ENCODE measurements around the gene ASZ1. TPM values are rescaled to one million over a fixed set of nuclear protein-coding genes. Genes with fewer than 3 reads are reported as not detected.
A peak's percentile ranks its signal among the peaks of the same experiment; 100 is the strongest.

ASZ1 gene
- total RNA-seq, 1 experiment from 2014 or later, result not detected

DNA sequence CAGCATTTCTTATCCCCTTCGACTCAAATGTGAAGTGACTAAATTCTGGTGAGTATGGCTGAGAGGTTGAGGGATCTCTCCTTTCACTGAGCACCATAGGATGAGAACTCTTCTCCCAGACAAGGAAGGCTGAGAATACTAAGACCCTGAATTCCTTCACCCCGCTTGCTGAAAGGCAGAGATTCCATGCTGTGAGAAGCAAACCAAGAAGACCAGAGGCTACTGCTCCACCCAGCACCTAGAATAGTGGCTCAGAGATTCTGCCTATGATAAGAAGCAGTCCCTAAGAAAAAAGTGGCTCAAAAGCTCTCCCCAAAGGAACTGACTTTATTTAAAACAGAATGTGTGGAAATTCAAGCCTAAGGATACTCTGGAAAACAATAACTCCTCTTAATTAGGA, 77.7 kb downstream of the ASZ1 start:
- peak; percentile 46 for ATAC-seq
- no peaks in the 10 kb centered on the region for H3K79me2 ChIP-seq (ENCODE audit: insufficient read depth, low read length)
- intact Hi-C loops (cut with micrococcal nuclease), result no loop called here

More for the DNA sequence above, 77.7 kb downstream of the ASZ1 start:
- no peak for DNase-seq (ENCODE audit: low read depth, low spot score)
- 0 out of 2 replicates have a peak overlapping the region, but pooled peaks have one; percentile 3 for H3K4me2 ChIP-seq (ENCODE audit: low read length)
- H3K27ac ChIP-seq (ENCODE audit: low read depth, low read length), result no peak overlapping the region
- no peak overlapping the region for H3K9ac ChIP-seq (ENCODE audit: low read length)
- POLR2A ChIA-PET, result no interaction called here
- H3K9me2 ChIP-seq (ENCODE audit: insufficient read depth), result no peaks in the 10 kb centered on the region
- H3K4me1 ChIP-seq (ENCODE audit: control insufficient read depth in 1 of 2, insufficient read depth in 2 of 2, low read length in 2 of 2), result peaks cover 2 to 11% of the 10 kb centered on the region in 2 experiments; a peak in 2 of 4 replicates
- TF ChIP-seq SP1 (IDR thresholded peaks at IDR 0.05; ENCODE audit: low read depth) (no peak), SIN3A (IDR thresholded peaks at IDR 0.05; ENCODE audit: low read depth) (no peak), FOSL1 (IDR thresholded peaks at IDR 0.05; ENCODE audit: low read depth) (no peak), ZFX (IDR thresholded peaks at IDR 0.05) (no peak), ZNF274 (IDR thresholded peaks at IDR 0.05; ENCODE audit: low read depth, low read length) (no peak), POLR2A (IDR thresholded peaks at IDR 0.05; ENCODE audit: borderline replicate concordance, extremely low read depth, insufficient read depth, insufficient read length) (no peak), CTCF (IDR thresholded peaks at IDR 0.05 in 2 of 3, conservative IDR thresholded peaks at IDR 0.05 in 1 of 3; ENCODE audit: borderline replicate concordance in 1 of 3, insufficient read depth in 1 of 3, low read depth in 2 of 3, low read length in 2 of 3) (no peak), ELF1 (IDR thresholded peaks at IDR 0.05; ENCODE audit: borderline replicate concordance, low read depth) (no peak), EGR1 (IDR thresholded peaks at IDR 0.05; ENCODE audit: low read depth) (no peak), YY1 (IDR thresholded peaks at IDR 0.05; ENCODE audit: extremely low read depth, insufficient replicate concordance, low read depth, low read length) (no peak), CBX3 (IDR thresholded peaks at IDR 0.05; ENCODE audit: low read depth) (no peak), EZH2 (IDR thresholded peaks at IDR 0.05) (no peak), ZBTB33 (IDR thresholded peaks at IDR 0.05; ENCODE audit: extremely low read depth, insufficient replicate concordance, low read length) (no peak)
- TF ChIP-seq, protein P1, sequence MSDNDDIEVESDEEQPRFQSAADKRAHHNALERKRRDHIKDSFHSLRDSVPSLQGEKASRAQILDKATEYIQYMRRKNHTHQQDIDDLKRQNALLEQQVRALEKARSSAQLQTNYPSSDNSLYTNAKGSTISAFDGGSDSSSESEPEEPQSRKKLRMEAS (IDR thresholded peaks at IDR 0.05), result no peak
- no peaks in the 10 kb centered on the region for H4K20me1 ChIP-seq (ENCODE audit: insufficient read depth)
- BruUV-seq (replicated peaks), result no TSS peak
- H3K4me3 ChIP-seq (replicated peaks in 1 of 2; ENCODE audit: low read depth in 1 of 2, low read length in 2 of 2), result no peak overlapping the region
- CTCF ChIA-PET, result no interaction called here
- no peaks in the 10 kb centered on the region for H3K9me3 ChIP-seq (ENCODE audit: control insufficient read depth in 1 of 2, insufficient read depth in 1 of 2, low read depth in 1 of 2, low read length in 2 of 2)
- no peaks in the 10 kb centered on the region for H3K36me3 ChIP-seq (ENCODE audit: control insufficient read depth in 1 of 2, insufficient read depth in 2 of 2, low read length in 2 of 2)
- H2AFZ ChIP-seq (ENCODE audit: low read depth, low read length, poor library complexity, severe bottlenecking), result no peak overlapping the region
- RAD21 ChIA-PET (ENCODE audit: low non-redundant PET in 1 of 2, low total read pairs in 2 of 2, uncharacterized antibody in 2 of 2, unreplicated experiment in 2 of 2), result no interaction called here
- no peaks in the 10 kb centered on the region for H3K27me3 ChIP-seq (ENCODE audit: insufficient read depth, low read length)

All from HCT116 (cell line).